Measurements from ENCODE around the gene MINDY3. TPM values are rescaled to one million over a fixed set of nuclear protein-coding genes. Genes with fewer than 3 reads are reported as not detected.

Gene MINDY3
- total and polyA plus RNA-seq, 2 donors from 2014 or later: 22.2 to 31.5 TPM

GRCh38 chr10:15824498-15824897 is 35.8 kb downstream of the MINDY3 start:
- H3K27me3 ChIP-seq (ENCODE audit: control insufficient read depth, insufficient read depth, low read length): no peaks in the 10 kb centered on the region
- no peak for TF ChIP-seq CTCF (IDR thresholded peaks at IDR 0.05; ENCODE audit: borderline replicate concordance, extremely low read depth, insufficient read depth)
- intact Hi-C loops (cut with DNase I): loop anchor here (10.0 kb wide), 1 partner anchor 390 kb away; no protein-coding TSS in a partner anchor
- no peak overlapping the region for H3K9ac ChIP-seq (ENCODE audit: low read length in 3 of 3)
- no peak overlapping the region for H3K4me3 ChIP-seq (ENCODE audit: low read length in 3 of 3)
- H3K27ac ChIP-seq (ENCODE audit: low read depth in 2 of 2, low read length in 2 of 2): no peak overlapping the region
- peaks cover 2 to 8% (median 5%) of the 10 kb centered on the region in 3 donors for H3K36me3 ChIP-seq (ENCODE audit: control insufficient read depth in 2 of 3, insufficient read depth in 3 of 3, low read length in 3 of 3)
- DNase-seq (peak in 2 of 5 donors; percentile 27 to 28), FAIRE-seq (peak; percentile 84)
- no peaks in the 10 kb centered on the region for H3K4me1 ChIP-seq (ENCODE audit: control insufficient read depth in 2 of 3, insufficient read depth in 2 of 3, low read depth in 1 of 3, low read length in 3 of 3)
- H3K9me3 ChIP-seq (ENCODE audit: control insufficient read depth in 2 of 3, insufficient read depth in 1 of 3, low read length in 3 of 3): no peaks in the 10 kb centered on the region

DNA sequence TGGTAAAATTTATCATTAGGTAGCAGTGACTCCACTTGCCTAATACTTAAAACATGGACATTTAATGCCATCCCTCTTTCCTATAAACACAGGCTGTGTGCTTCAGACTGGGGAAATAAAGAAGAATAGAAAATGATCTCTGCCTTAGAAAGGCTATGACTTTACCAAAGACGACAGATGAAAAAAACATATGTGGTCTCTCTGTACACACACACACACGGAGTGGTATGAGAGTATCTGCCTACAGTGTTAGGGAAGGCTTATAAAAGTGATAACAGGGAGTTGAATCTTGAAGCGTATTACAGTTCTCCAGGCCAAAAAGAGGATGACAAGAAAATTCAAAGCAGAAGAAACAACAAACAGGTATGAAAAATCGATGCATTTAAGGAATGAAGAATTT is 38.2 kb downstream of the MINDY3 start:
- Histone ChIP-seq H3K9ac (ENCODE audit: low read length in 3 of 3) (no peak overlapping the region), H3K27ac (ENCODE audit: low read depth in 2 of 2, low read length in 2 of 2) (no peak overlapping the region), H3K9me3 (ENCODE audit: control insufficient read depth in 2 of 3, insufficient read depth in 1 of 3, low read length in 3 of 3) (no peaks in the 10 kb centered on the region), H3K36me3 (ENCODE audit: control insufficient read depth in 2 of 3, insufficient read depth in 3 of 3, low read length in 3 of 3) (peaks cover 0 to 2% (median 0%) of the 10 kb centered on the region in 3 donors), H3K27me3 (ENCODE audit: control insufficient read depth, insufficient read depth, low read length) (no peaks in the 10 kb centered on the region), H3K4me3 (ENCODE audit: low read length in 3 of 3) (no peak overlapping the region), H3K4me1 (ENCODE audit: control insufficient read depth in 2 of 3, insufficient read depth in 2 of 3, low read depth in 1 of 3, low read length in 3 of 3) (no peaks in the 10 kb centered on the region)
- DNase-seq: no peak
- no peak for FAIRE-seq
- intact Hi-C loops (cut with DNase I): loop anchor here (10.0 kb wide), 1 partner anchor 387 kb away; no protein-coding TSS in a partner anchor
- no peak for TF ChIP-seq CTCF (IDR thresholded peaks at IDR 0.05; ENCODE audit: borderline replicate concordance, extremely low read depth, insufficient read depth)

GRCh38 chr10:15821046-15821683 is 39.1 kb downstream of the MINDY3 start:
- no peak for TF ChIP-seq CTCF (IDR thresholded peaks at IDR 0.05; ENCODE audit: borderline replicate concordance, extremely low read depth, insufficient read depth)
- intact Hi-C loops (cut with DNase I): loop anchor here (10.0 kb wide), 1 partner anchor 386 kb away; no protein-coding TSS in a partner anchor
- Histone ChIP-seq H3K9ac (ENCODE audit: low read length in 3 of 3) (no peak overlapping the region), H3K36me3 (ENCODE audit: control insufficient read depth in 2 of 3, insufficient read depth in 3 of 3, low read length in 3 of 3) (peaks cover 0 to 2% (median 0%) of the 10 kb centered on the region in 3 donors), H3K4me1 (ENCODE audit: control insufficient read depth in 2 of 3, insufficient read depth in 2 of 3, low read depth in 1 of 3, low read length in 3 of 3) (no peaks in the 10 kb centered on the region), H3K27me3 (ENCODE audit: control insufficient read depth, insufficient read depth, low read length) (no peaks in the 10 kb centered on the region), H3K9me3 (ENCODE audit: control insufficient read depth in 2 of 3, insufficient read depth in 1 of 3, low read length in 3 of 3) (no peaks in the 10 kb centered on the region), H3K4me3 (ENCODE audit: low read length in 3 of 3) (no peak overlapping the region), H3K27ac (ENCODE audit: low read depth in 2 of 2, low read length in 2 of 2) (no peak overlapping the region)
- DNase-seq: no peak
- no peak for FAIRE-seq
